ENCODE results near the gene STK16. TPM values are rescaled to one million over a fixed set of nuclear protein-coding genes. Genes with fewer than 3 reads are reported as not detected.
A peak's percentile ranks its signal among the peaks of the same experiment; 100 is the strongest.
"Not testable (repeated sequence)": the region's sequence is repeated elsewhere in the genome, so short reads cannot be mapped to it uniquely, and the experiment has no call there.

STK16 gene
- total RNA-seq, 1 experiment from 2014 or later = 24.0 TPM

GRCh38 chr2:219243291-219243761, 2.0 kb upstream of the STK16 start:
- peak; percentile 54 for DNase-seq (ENCODE audit: low read depth)

GRCh38 chr2:219244789-219245147, 511 bp upstream of the STK16 start:
- DNase-seq (ENCODE audit: low read depth) = no peak

GRCh38 chr2:219245899-219246230, 586 bp downstream of the STK16 start:
- no peak for DNase-seq (ENCODE audit: low read depth)

GRCh38 chr2:219246559-219246958, 1.3 kb downstream of the STK16 start:
- no peak for DNase-seq (ENCODE audit: low read depth)

- DNase-seq (ENCODE audit: low read depth) = no peak
These were observed 2.7 kb downstream of the STK16 start for GRCh38 chr2:219247678-219248642.

- DNase-seq (ENCODE audit: low read depth) = no peak
These were observed 3.5 kb downstream of the STK16 start for GRCh38 chr2:219248845-219249202.

DNA sequence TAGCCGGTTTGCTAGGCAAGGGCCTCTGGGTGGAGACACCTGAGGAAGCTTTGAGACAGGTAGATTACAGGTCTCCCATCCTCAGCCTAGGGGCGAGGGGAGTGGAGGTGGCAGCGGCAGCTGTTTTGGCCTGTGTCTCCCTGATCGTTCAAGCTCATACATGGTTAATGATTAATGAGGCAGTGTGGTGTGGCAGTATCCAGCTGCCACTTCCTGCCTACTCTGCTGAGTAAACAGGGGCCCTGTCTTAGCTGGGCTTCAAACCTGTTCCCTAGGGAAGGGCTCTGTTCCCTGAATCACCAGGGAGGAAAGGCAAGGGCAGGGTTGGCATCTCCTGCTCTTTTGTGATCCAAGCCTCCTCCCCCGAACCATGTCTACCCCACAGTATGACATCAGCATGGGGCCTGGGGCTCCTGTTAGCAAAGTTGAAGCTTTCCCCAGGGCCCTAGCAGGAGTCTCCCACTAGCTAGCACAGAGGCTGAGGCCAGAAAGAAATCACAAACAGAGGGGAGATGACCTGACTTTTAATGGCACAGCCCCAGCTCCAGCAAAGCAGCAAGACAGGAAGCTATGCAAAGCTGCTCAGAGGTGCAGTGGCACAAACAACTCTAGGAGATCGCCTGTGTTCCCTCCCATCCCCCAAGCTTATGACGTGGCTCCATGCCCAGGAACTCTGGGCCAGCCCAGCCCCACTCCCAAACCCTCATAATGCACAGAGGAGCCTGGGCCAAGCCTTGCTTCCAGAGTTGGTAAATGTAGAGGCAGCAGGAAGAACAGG, 4.1 kb downstream of the STK16 start:
- DNase-seq (ENCODE audit: low read depth) = peak; percentile 85

DNA sequence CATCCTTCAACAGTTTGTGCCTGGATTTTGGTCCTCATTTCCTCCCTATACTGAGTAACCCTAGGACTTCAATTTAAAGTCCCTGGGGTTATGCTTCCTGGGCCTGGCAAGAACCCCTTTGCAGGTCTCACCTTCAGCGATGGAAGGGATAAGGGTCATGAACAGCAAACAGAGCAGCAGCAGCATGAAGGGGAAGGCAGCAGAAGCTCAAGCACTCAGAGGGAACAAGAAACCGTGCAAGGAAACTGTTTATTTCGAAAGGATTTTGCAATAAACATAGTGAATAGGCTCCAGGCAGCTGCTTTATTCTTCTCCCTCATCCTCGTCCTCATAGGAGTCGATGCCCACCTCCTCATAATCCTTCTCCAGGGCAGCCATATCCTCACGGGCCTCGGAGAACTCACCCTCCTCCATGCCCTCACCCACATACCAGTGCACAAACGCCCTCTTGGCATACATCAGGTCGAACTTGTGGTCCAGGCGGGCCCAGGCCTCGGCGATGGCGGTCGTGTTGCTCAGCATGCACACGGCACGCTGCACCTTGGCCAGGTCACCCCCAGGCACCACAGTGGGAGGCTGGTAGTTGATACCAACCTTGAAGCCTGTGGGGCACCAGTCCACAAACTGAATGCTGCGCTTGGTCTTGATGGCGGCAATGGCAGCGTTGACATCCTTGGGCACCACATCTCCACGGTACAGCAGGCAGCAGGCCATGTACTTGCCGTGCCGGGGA, 4.9 kb downstream of the STK16 start:
- no peak for DNase-seq (ENCODE audit: low read depth)

GRCh38 chr2:219251656-219252055, 6.4 kb downstream of the STK16 start:
- DNase-seq (ENCODE audit: low read depth) = peak; percentile 80

DNA sequence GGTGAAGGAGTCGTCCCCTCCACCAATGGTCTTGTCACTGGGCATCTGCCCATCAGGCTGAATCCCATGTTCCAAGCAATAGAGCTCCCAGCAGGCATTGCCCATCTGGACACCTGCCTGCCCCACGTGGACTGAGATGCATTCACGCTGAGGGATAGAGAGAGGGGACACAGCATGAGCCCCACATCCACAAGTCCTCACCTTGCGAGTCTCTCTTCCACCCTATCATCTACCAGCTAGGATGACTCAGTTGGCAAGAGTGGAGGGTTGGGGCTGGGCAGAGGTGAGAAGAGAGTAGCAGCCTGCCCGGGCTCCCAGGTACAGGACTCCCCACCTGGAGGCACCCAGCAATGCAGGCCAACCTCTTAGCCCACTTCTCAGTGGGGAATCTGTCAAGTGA, 6.8 kb downstream of the STK16 start:
- DNase-seq (ENCODE audit: low read depth) = no peak

- no peak for DNase-seq (ENCODE audit: low read depth)
These were observed 7.3 kb downstream of the STK16 start for GRCh38 chr2:219252570-219252899.

DNA sequence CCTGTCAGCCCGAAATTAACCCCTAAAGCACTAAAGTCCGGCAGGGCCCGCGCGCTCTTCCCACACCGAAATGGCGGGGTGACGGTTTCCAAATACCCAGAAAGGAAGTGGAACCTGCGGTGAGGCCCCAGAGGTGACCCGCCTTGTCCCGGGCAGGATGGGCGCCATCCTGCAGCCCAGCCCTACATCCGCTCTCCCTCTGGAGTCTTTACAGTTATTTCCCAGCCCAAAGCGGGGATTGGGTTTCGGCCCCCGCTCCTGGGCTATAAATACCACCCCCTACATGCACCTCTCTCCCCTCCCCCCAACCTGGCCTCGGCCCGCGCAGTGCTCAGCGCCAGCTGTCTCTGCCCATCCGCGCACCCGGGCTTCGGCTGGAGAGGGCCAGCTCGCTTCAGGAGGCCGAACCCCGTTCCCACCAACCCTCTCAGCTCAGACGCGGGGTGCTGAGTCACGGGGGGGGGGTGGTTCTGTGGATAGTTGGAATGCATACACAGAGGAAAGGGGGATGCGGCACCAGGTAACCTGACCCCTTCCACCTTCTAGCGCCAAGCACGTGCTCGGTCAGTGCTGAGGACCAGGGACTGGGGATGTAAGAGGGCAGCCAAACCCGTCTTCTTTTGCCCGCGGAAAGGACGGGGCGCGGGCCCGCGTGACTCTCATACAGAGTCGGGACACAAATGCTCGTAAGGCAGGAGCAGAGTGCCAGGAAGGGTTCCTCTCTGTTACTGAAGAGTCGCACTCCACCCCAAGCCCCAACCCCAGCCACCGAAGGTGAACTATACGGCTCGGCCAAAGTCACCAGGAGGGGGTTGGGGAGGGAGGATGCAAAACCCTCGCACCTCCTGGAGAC, 7.8 kb downstream of the STK16 start, which contains the start of gene TUBA4B:
TUBA4B (plus strand) TSS at position 344 of the 853 bp plus-strand sequence; CDS start at position 509, 165 bp downstream.
- no peak for DNase-seq (ENCODE audit: low read depth)

DNA sequence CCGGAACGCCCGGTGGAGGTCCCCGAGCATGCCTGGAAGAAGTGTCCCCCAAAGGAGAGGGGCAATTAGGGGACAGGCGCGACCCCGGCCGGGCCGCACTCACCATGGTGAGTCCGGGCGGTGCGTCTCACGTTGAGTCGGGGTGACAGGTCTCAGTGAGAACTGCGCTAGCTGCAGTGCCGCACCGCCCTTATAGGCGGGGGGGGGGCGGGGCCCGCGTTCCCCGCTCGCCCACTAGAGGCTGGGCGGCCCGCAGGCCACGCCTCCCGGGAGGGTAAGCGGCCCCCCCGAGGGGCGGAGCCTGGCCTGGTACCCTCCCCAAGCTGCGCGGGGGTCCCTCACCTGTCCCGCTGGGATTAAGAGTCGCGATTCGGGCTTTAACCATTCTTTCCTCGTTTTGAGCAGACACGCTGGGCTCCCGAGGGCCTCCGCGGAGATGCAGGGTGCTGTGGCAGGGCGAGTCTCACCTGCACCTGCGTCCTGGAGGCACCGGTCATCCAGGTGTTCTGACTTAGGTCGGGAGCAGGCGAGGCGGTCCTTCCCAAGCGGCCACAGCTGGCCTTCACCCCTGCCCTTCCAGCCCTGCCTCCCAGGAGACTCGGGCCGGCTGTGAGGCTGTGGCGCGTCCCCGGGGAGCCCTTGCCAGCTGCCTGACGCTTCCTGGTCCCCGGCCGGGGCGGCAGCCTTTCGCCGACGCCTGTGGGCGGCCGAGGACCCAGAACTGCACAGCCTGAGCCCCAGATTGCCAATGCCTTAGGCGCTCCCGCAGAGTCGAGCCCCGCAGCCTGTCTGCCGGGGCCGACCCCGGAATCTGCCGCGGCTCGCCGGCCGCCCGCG, 8.7 kb downstream of the STK16 start, which contains the start of gene TUBA4A:
TUBA4A (minus strand) TSS at position 166 of the 837 bp plus-strand sequence; CDS start at position 106, 60 bp downstream.
- DNase-seq (ENCODE audit: low read depth) = peak; percentile 65

- DNase-seq (ENCODE audit: low read depth) = no peak
These were observed 9.4 kb downstream of the STK16 start for GRCh38 chr2:219254590-219255201.

DNA sequence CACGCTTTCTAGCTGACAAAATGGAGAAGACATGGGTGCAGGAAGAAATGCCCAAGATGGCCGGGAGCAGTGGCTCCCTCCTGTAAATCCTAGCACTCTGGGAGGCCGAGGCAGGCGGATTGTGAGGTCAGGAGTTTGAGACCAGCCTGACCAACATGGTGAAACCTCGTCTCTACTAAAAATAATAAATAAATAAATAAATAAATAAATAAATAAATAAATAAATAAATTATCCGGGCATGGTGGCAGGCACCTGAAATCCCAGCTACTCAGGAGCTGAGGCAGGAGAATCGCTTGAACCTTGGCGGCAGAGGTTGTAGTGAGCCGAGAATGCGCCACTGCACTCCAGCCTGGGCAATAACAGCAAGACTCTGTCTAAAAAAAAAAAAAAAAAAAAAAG, 13.7 kb downstream of the STK16 start:
- DNase-seq (ENCODE audit: low read depth) = not testable (repeated sequence)

DNA sequence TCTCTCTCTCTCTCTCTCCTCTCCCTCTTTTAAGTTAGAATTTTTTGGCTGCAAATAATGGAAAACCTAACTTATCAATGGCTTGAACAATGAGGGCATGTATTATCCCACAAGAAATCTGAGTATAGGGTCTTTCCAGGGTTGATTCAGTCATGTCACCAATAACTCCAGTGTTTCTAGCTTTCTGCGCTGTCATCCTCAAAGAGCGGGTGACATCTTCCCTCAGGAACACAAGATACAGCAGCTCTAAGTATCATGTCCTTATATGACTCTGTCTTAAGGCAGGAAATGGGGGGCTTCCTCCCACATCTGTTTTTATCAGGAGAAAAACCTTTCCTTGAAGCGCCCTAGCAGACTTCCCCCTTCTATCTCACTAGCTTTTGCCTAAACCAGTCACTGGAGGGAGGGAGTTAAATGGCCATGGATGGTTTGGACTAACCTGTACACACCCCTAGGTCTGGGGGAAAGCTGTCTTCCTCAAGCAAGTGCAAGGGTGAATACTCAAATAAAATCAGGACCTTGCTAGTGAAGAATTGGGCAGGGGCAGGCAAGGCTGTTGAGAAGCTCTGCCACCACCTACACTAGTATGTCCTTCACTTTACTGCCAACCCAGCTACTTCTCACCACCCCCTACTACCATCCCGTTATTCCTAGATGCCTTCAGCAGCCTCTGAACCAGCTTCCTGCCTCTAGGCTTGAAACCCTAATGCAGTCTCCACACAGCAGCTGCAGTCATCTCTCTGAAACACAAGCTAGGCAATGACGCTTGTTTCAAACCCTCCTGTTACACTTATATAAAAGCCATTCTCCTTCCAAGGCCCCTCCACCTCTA, 16.0 kb downstream of the STK16 start:
- DNase-seq (ENCODE audit: low read depth) = no peak

- DNase-seq (ENCODE audit: low read depth) = no peak
These were observed 21.0 kb downstream of the STK16 start for GRCh38 chr2:219266232-219266631.

GRCh38 chr2:219266886-219267285, 21.6 kb downstream of the STK16 start:
- no peak for DNase-seq (ENCODE audit: low read depth)

GRCh38 chr2:219268294-219268693, 23.0 kb downstream of the STK16 start:
- no peak for DNase-seq (ENCODE audit: low read depth)

All from RPMI7951 (cell line).